GM10266 (cell line): ENCODE results near the gene FGD6.

ENCODE experiments used
- DNase-seq: peaks from one replicate; pipeline ENCODE4 v3.0.0; 2012; ENCODE audit errors: extremely low spot score
- CTCF ChIP-seq: IDR thresholded peaks from 2 replicates; pipeline ENCODE4 v1.5.1; 2012; ENCODE audit warnings: mild to moderate bottlenecking, low read depth; ENCODE audit not compliant: control insufficient read depth, insufficient read depth; ENCODE audit errors: missing control alignments

Gene FGD6

GRCh38 chr12:95205685-95206084 is 11.6 kb downstream of the FGD6 start:
- no peak for DNase-seq
- TF ChIP-seq CTCF, result no peak

- TF ChIP-seq CTCF, result no peak
- DNase-seq, result no peak
Observed at GRCh38 chr12:95205016-95205624, 12.1 kb downstream of the FGD6 start.

- no peak for TF ChIP-seq CTCF
- DNase-seq, result no peak
Observed at GRCh38 chr12:95204141-95204866, 13.0 kb downstream of the FGD6 start.

GRCh38 chr12:95203487-95204030 is 13.7 kb downstream of the FGD6 start:
- DNase-seq, result no peak
- no peak for TF ChIP-seq CTCF

- no peak for TF ChIP-seq CTCF
- DNase-seq, result no peak
Observed at GRCh38 chr12:95202691-95203486, 14.4 kb downstream of the FGD6 start.

- DNase-seq, result no peak
- no peak for TF ChIP-seq CTCF
Observed at GRCh38 chr12:95201056-95201670, 16.1 kb downstream of the FGD6 start.
